ENCODE measurements around the gene NR2F1-AS1. TPM values are rescaled to one million over a fixed set of nuclear protein-coding genes. Genes with fewer than 3 reads are reported as not detected.
A peak's percentile ranks its signal among the peaks of the same experiment; 100 is the strongest.
"Not testable (repeated sequence)": the region's sequence is repeated elsewhere in the genome, so short reads cannot be mapped to it uniquely, and the experiment has no call there.

NR2F1-AS1 gene
- total RNA-seq, 1 experiment from 2014 or later, result 24.1 TPM

DNA sequence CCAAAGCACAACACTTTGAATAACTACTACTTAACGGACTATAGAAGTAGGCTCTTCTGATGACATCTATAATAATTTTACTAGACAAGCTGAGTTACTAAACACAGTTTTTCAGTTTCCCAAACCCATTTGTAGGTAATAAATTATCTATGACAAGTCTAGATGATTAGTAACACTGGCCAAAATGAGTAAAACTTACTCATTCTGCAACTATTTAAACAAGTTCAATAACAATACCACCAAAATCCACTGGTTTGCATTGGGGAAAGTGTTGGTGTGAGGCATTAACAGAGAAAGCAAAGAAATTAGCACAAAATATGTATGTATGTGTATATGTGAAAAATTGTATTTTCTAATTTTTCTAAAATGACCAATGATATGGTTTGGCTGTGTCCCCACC, 119.3 kb downstream of the NR2F1-AS1 start:
- Histone ChIP-seq H3K27ac (ENCODE audit: low read length) (peak overlapping the region; percentile 47), H2AFZ (ENCODE audit: low read length) (no peak overlapping the region), H3K36me3 (ENCODE audit: low read depth, low read length) (peaks cover 31% of the 10 kb centered on the region), H3K4me3 (ENCODE audit: low read length) (no peak overlapping the region), H3K9me2 (replicated peaks; ENCODE audit: low read length) (no peaks in the 10 kb centered on the region), H3K27me3 (ENCODE audit: low read length) (no peaks in the 10 kb centered on the region), H3F3A (ENCODE audit: low read length, unreplicated experiment) (no peaks in the 10 kb centered on the region), H3K9me3 (ENCODE audit: low read length) (peaks cover 16% of the 10 kb centered on the region), H4K20me1 (ENCODE audit: low read length) (no peaks in the 10 kb centered on the region), H3K4me1 (ENCODE audit: insufficient read depth, low read length) (peaks cover 4% of the 10 kb centered on the region; the same call in 1 of the 2 replicates), H3K9ac (ENCODE audit: low read length) (no peak overlapping the region), H3K4me2 (ENCODE audit: low read length) (no peak overlapping the region), H3K79me2 (ENCODE audit: low read length) (no peaks in the 10 kb centered on the region)
- BruUV-seq (replicated peaks), result no TSS peak
- DNase-seq (peak; percentile 75), ATAC-seq (peak; percentile 93)
- ChIA-PET CTCF (no interaction called here), POLR2A (ENCODE audit: unreplicated experiment) (no interaction called here)
- TF ChIP-seq, protein P1, sequence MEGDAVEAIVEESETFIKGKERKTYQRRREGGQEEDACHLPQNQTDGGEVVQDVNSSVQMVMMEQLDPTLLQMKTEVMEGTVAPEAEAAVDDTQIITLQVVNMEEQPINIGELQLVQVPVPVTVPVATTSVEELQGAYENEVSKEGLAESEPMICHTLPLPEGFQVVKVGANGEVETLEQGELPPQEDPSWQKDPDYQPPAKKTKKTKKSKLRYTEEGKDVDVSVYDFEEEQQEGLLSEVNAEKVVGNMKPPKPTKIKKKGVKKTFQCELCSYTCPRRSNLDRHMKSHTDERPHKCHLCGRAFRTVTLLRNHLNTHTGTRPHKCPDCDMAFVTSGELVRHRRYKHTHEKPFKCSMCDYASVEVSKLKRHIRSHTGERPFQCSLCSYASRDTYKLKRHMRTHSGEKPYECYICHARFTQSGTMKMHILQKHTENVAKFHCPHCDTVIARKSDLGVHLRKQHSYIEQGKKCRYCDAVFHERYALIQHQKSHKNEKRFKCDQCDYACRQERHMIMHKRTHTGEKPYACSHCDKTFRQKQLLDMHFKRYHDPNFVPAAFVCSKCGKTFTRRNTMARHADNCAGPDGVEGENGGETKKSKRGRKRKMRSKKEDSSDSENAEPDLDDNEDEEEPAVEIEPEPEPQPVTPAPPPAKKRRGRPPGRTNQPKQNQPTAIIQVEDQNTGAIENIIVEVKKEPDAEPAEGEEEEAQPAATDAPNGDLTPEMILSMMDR (conservative IDR thresholded peaks at IDR 0.05; ENCODE audit: low read depth, low read length), result no peak
- TF ChIP-seq EZH2phosphoT487 (IDR thresholded peaks at IDR 0.05; ENCODE audit: borderline replicate concordance, low read length) (no peak), EZH2 (IDR thresholded peaks at IDR 0.05; ENCODE audit: low read length, unreplicated experiment) (no peak)
- intact Hi-C loops (cut with micrococcal nuclease), result no loop called here

DNA sequence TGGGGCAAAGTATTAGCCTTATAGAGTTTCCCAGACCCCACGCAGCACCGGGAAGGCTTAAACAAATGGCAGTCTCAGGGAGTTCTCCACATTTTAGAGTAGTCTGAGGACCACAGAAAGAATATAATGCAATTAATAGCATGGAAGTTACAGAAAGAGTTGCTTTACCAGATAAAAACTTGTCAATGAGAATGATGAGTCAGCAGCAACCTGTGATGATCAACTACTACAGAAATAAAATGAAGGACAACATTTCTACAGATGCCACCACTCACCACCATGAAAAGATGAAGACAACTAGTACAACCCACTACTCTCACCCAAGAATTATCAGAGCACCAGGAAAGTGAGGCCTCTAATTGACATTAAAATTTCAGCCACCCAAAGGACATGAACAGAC, 120.7 kb downstream of the NR2F1-AS1 start:
- H3F3A ChIP-seq (ENCODE audit: low read length, unreplicated experiment), result no peaks in the 10 kb centered on the region
- peaks cover 4% of the 10 kb centered on the region; the same call in 1 of the 2 replicates for H3K4me1 ChIP-seq (ENCODE audit: insufficient read depth, low read length)
- ATAC-seq, result no peak
- peaks cover 36% of the 10 kb centered on the region for H3K36me3 ChIP-seq (ENCODE audit: low read depth, low read length)
- TF ChIP-seq, protein P1 (conservative IDR thresholded peaks at IDR 0.05; ENCODE audit: low read depth, low read length), result no peak
- TF ChIP-seq EZH2 (IDR thresholded peaks at IDR 0.05; ENCODE audit: low read length, unreplicated experiment), result no peak
- TF ChIP-seq EZH2phosphoT487 (IDR thresholded peaks at IDR 0.05; ENCODE audit: borderline replicate concordance, low read length), result no peak
- H3K79me2 ChIP-seq (ENCODE audit: low read length), result no peaks in the 10 kb centered on the region
- no peaks in the 10 kb centered on the region for H3K27me3 ChIP-seq (ENCODE audit: low read length)
- no peak for DNase-seq
- H2AFZ ChIP-seq (ENCODE audit: low read length), result no peak overlapping the region
- CTCF ChIA-PET, result no interaction called here
- no peak overlapping the region for H3K4me3 ChIP-seq (ENCODE audit: low read length)
- POLR2A ChIA-PET (ENCODE audit: unreplicated experiment), result no interaction called here
- peaks cover 16% of the 10 kb centered on the region for H3K9me3 ChIP-seq (ENCODE audit: low read length)
- BruUV-seq (replicated peaks), result no TSS peak
- no peaks in the 10 kb centered on the region for H4K20me1 ChIP-seq (ENCODE audit: low read length)
- H3K4me2 ChIP-seq (ENCODE audit: low read length), result no peak overlapping the region
- intact Hi-C loops (cut with micrococcal nuclease), result no loop called here
- H3K9ac ChIP-seq (ENCODE audit: low read length), result no peak overlapping the region
- no peak overlapping the region for H3K27ac ChIP-seq (ENCODE audit: low read length)
- no peaks in the 10 kb centered on the region for H3K9me2 ChIP-seq (replicated peaks; ENCODE audit: low read length)

DNA sequence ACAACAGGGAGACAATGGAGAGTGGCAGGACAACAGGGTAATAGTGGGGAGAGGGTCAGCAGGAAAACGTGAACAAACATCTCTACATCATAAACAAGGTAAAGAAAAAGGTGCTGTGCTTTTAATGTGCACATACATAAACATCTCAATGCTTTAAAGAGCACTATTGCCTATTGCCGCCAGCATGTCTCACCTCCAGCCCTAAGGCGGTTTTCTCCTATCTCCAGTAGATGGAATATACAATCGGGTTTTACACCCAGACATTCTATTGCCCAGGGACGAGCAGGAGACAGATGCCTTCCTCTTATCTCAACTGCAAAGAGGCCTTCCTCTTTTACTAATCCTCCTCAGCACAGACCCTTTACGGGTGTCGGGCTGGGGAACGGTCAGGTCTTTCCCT, 124.2 kb downstream of the NR2F1-AS1 start:
- CTCF ChIA-PET; intact Hi-C loops (cut with micrococcal nuclease); BruUV-seq (replicated peaks): not testable (repeated sequence)

More for the DNA sequence above, 124.2 kb downstream of the NR2F1-AS1 start:
- H3K9me2 ChIP-seq (replicated peaks; ENCODE audit: low read length); H3K27ac ChIP-seq (ENCODE audit: low read length); H3K27me3 ChIP-seq (ENCODE audit: low read length); DNase-seq; H3K79me2 ChIP-seq (ENCODE audit: low read length); ATAC-seq; H3K9me3 ChIP-seq (ENCODE audit: low read length); H3K4me1 ChIP-seq (ENCODE audit: insufficient read depth, low read length); POLR2A ChIA-PET (ENCODE audit: unreplicated experiment); H3K4me2 ChIP-seq (ENCODE audit: low read length); H3F3A ChIP-seq (ENCODE audit: low read length, unreplicated experiment); H2AFZ ChIP-seq (ENCODE audit: low read length); H3K4me3 ChIP-seq (ENCODE audit: low read length); H3K9ac ChIP-seq (ENCODE audit: low read length); H4K20me1 ChIP-seq (ENCODE audit: low read length); H3K36me3 ChIP-seq (ENCODE audit: low read depth, low read length): not testable (repeated sequence)

All from PC-3 (cell line).